COLO829 (cell line): ENCODE measurements around the gene POMGNT2.

ENCODE experiments used
- DNase-seq: peaks from one replicate; pipeline ENCODE4 v3.0.0; 2012; ENCODE audit warnings: low spot score

The POMGNT2 gene

DNA sequence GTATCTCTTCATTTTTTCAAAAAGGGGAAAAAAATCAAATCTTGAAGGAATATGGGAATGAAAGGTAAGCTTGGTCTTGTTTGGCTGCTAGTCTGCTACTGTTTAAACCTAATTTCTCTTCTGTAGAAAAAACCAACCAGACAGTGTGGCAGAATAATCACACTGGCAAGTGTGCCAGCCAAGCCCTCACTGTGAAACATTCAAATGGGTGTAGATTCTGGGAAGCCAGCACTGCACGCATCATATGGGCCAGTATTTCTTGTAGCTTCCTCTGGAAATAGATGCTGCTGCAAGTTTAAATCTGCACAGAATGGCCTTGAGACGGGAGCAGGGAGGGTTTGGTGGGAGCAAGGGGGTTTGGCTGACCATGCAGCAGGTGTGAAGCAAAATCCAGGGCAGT, 62.1 kb downstream of the POMGNT2 start:
- no peak for DNase-seq

DNA sequence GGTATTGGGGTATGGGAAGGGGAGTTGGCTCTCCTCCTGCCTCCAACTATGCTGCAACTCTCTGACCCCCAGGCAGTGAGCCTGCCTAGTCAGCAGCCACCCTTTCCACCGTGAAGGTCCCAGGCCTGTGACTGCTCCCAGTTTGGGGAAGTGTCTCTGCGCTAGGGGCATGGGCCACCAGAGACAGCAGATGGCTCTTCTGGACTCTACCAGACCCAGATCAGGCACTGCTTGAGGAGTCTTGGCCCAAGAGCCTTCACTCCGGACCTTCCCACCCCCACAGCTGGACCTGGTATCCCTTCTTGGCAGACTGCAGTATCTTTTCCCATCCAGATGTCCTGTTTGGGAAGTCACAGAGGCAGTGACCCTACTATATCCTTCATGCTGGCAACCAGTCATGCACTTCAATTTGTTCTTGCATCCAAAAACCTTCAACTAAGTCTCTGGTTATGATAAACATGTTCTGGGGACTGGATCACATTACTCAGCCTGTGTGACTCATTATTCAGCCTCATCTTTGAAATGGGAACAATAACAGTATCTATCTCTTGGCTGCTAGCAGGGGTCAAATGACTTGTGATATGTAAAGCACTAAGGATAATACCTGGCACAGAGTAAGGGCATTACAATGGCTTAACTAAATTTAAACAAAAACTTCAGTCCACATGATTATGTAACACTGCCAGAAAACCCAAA, 62.7 kb downstream of the POMGNT2 start:
- DNase-seq, result no peak

DNA sequence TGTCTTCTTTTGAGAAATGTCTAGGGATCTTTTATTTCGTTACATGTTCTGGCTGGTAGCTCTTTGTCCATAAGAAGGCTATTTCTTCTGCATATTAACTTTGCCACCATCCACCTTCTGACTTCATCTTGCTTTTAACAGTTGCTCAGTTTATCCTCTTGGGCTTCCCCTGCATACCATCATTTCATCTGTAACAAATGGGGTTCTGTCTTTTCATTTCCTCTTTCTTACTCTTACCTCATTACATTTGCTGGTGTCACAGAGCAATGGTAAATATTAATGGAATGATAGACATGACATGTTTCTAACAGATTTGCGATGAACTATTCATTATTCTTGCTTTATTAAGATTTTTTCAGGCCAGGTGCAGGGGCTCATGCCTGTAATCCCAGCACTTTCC, 64.4 kb downstream of the POMGNT2 start:
- no peak for DNase-seq

GRCh38 chr3:43038010-43038409, 67.9 kb downstream of the POMGNT2 start:
- DNase-seq, result no peak

DNA sequence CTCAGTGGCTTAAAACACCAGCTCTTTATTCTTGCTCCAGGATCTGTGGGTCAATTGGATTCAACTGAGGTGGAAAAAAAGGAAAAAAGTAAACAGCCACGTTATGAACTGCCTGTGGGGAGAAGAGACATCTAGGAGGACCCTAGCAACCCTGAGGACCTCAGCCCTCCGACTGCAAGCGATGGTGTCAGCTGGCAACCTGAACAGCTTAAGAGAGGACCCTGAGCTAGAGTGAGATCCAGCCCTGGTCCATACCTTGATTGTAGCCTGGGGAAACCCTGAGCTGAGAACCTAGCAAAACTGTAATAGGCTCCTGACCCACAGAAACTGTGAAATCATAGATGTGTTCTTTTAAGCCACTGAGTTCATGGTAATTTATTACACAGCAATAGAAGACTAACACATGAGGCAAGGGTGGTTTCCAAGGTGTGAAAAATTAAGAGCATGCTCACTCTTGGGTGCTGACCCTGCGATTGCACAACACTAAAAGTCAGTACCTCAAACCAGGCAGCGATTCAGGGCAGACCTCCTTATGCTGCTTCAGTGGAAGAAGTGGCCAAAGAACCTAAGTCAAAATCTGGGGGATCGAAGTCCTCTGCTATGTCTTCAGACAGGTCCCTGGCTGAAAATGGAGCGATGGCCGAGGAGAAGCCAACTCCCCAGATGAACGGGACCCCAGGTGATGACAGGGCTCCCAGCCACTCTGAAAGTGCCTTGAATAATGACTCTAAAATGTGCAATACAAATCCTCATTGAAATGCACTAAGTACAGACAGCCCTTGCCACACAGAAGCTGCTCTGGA, 69.1 kb downstream of the POMGNT2 start:
- DNase-seq, result no peak

DNA sequence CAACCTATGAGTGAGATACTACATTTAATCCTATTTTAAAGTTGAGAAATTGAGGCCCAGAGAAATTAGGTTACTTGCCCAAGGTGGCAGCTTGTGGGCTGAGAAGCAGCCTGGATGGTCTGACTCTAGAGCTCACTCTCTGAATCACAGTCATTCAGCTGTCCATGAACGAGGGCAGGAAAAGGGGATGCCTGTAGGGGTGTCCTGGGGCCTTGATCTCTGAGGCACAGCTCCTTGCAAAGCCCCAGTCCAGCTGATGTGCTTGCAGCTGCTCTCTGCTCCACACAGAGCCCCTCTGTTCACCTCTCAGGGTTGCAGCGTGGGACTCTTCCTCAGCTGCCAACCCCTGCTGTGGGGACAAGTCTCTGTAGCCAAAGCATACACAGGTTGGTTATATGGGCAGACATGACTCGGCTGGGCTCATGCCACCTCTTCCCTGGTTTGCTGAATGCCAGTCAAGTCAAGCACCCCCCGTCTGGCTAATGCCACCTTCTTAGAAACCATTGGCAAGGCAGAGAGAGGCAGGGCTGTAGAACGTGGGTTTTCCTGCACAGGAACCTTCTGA, 70.0 kb downstream of the POMGNT2 start:
- no peak for DNase-seq

- no peak for DNase-seq
Measured at GRCh38 chr3:43034911-43035310, 71.0 kb downstream of the POMGNT2 start.

- no peak for DNase-seq
Measured at GRCh38 chr3:43034200-43034599, 71.7 kb downstream of the POMGNT2 start.

DNA sequence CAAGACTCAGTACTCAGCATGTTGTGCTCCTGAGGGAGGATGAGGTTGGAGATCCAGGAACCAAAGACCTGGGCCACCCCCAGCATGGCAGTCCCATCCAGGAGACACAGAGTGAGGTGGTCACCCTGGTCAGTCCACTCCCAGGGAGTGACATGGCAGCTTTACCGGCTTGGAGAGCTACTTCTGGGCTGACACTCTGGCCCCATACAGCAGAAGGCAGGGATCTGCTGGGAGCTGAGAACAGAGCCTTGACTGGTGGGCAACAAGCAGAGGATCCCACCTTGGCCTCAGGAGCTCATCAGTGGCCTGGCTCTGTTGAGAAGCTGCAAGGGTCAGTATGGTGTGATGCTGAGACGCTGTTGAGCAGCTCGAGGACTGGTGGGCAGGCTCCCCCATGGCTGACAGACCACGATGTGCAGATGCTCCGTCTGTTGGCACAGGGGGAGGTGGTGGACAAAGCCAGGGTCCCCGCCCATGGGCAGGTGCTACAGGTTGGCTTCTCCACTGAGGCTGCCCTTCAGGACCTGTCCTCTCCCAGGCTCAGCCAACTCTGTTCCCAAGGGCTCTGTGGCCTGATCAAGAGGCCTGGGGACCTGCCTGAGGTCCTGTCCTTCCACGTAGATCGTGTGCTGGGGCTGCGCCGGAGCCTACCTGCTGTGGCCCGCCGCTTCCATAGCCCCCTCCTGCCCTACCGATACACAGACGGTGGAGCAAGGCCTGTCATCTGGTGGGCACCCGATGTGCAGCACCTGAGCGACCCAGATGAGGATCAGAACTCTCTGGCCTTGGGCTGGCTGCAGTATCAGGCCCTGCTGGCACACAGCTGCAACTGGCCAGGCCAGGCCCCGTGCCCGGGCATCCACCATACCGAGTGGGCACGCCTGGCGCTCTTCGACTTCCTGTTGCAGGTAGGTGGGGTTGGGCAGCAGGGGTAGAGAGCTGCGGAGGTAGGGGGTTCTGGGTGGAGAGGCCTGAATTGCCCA, 72.9 kb downstream of the POMGNT2 start:
- DNase-seq, result no peak

DNA sequence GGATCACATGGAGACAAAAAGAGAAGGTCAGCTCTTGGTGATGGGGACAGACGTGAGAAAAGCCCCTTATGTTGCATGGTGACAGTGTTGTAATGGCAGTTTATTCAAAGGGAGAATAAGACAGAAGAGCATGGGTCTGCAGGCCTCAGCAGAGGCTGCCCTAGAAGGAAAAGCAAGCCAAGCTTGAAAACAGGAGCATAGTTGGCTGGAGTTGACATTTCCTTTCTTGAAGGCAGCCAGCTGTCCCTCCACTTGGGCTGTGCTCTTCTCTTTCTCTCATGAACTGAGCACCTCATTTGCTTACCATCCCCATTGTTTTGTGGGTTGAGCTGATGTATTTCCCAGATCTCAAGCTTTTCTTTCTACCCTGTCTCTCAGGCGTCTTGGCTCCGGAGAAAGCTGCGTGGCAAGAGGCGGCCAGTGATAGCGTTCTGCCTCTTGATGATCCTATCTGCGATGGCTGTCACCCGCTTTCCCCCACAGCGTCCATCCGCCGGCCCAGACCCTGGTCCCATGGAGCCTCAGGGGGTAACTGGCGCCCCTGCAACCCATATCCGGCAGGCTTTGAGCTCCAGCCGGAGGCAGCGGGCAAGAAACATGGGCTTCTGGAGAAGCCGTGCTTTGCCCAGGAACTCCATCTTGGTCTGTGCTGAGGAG, 73.9 kb downstream of the POMGNT2 start:
- DNase-seq, result no peak

DNA sequence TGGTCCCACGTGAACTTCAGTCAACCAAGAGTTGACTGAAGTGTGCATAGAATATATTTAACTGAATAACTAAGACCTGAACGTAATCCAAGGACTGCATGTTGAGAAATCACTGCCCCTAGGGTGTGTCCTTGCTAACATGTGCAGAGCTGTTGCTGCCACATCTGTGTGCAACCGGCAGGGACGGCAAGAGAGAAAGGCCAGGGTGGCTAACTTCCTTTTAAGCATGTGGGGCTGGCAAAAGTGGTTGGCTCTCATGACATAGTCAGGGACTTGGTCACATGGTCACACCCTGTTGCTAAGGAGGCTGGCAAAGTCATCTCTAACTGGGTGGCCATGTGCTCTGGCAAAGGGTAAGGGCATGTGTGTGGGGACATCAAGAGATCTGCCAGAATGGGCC, 74.4 kb downstream of the POMGNT2 start:
- DNase-seq, result no peak

DNA sequence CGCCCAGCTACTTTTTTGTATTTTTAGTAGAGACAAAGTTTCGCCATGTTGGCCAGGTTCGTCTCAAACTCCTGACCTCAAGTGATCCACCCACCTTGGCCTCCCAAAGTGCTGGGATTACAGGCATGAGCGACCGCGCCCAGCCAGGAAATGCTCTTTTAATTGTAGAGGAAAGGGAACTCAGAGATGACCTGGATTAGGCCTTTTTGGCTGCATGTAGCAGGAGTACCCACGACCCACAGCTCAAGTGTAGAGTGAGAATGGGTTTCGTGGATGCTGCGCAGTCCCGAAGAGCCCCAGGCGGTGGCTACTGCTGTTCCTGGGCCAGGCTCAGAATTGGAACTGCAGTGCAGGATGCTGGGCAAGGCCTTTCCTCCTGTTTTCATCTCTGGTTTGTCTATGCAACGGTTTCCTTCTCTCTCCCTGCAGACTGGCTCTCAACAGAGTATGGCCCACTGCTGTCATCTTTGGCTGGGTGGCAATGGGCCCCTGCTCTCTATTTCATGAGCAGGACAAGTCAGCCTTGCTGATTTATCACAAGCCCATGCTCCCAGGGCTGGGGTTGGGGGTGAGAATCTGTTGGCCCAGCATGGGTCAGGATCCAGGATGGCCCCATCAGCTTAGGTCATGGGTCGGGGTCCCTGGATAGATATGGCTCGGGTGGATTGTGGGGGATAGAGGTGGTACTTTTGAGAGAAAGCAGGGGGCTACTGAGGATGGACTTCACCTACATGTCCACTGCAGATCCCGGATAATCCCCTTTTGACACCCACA, 75.5 kb downstream of the POMGNT2 start:
- no peak for DNase-seq
